BE2C (cell line): ENCODE results near the gene HSD11B1.

Source experiments
- DNase-seq: peaks from one replicate; pipeline ENCODE4 v3.0.0-alpha.2; 2020
- H3K27me3 ChIP-seq: fragments of 250-450 bp; sonication (Bioruptor Pico); 2 replicates; pipeline ENCODE4 v1.5.1; 2020; ENCODE audit warnings: mild to moderate bottlenecking
- H3K36me3 ChIP-seq: fragments of 250-450 bp; sonication (Bioruptor Pico); 2 replicates; pipeline ENCODE4 v1.5.1; 2020; ENCODE audit warnings: mild to moderate bottlenecking
- H3K4me1 ChIP-seq: fragments of 250-450 bp; sonication (Bioruptor Pico); 2 replicates; pipeline ENCODE4 v1.5.1; 2020
- H3K4me3 ChIP-seq: 2 replicates; pipeline ENCODE4 v1.5.1; 2011; ENCODE audit warnings: low read depth, low read length
- H3K9me3 ChIP-seq: fragments of 250-450 bp; sonication (Bioruptor Pico); 2 replicates; pipeline ENCODE4 v1.5.1; 2020
- CTCF ChIP-seq: IDR thresholded peaks from 2 replicates; pipeline ENCODE4 v1.5.1; 2012; ENCODE audit warnings: mild to moderate bottlenecking, low read depth, low read length

Gene HSD11B1

GRCh38 chr1:209733409-209734192, 29.0 kb downstream of the HSD11B1 start:
- no peaks in the 10 kb centered on the region; the same call in 1 of the 2 replicates for H3K4me1 ChIP-seq
- DNase-seq: no peak
- no peaks in the 10 kb centered on the region for H3K9me3 ChIP-seq
- no peak overlapping the region for H3K4me3 ChIP-seq
- H3K27me3 ChIP-seq: peaks cover 4% of the 10 kb centered on the region
- no peaks in the 10 kb centered on the region for H3K36me3 ChIP-seq
- no peak for TF ChIP-seq CTCF

- Histone ChIP-seq H3K27me3 (peaks cover 4% of the 10 kb centered on the region), H3K4me3 (no peak overlapping the region)
- TF ChIP-seq CTCF: no peak
These were observed 32.0 kb downstream of the HSD11B1 start for GRCh38 chr1:209736490-209737117.

GRCh38 chr1:209737118-209737505, 32.5 kb downstream of the HSD11B1 start:
- no peaks in the 10 kb centered on the region for H3K36me3 ChIP-seq

More at GRCh38 chr1:209736490-209737117, 32.0 kb downstream of the HSD11B1 start:
- Histone ChIP-seq H3K36me3 (no peaks in the 10 kb centered on the region), H3K4me1 (no peaks in the 10 kb centered on the region), H3K9me3 (no peaks in the 10 kb centered on the region)
- no peak for DNase-seq

GRCh38 chr1:209738270-209738669, 33.6 kb downstream of the HSD11B1 start:
- Histone ChIP-seq H3K9me3 (no peaks in the 10 kb centered on the region), H3K4me1 (no peaks in the 10 kb centered on the region), H3K4me3 (no peak overlapping the region), H3K36me3 (no peaks in the 10 kb centered on the region), H3K27me3 (peaks cover 4% of the 10 kb centered on the region)
- DNase-seq: no peak
- no peak for TF ChIP-seq CTCF

More at GRCh38 chr1:209737118-209737505, 32.5 kb downstream of the HSD11B1 start:
- Histone ChIP-seq H3K27me3 (peaks cover 4% of the 10 kb centered on the region), H3K9me3 (no peaks in the 10 kb centered on the region), H3K4me1 (no peaks in the 10 kb centered on the region), H3K4me3 (no peak overlapping the region)
- TF ChIP-seq CTCF: no peak
- no peak for DNase-seq

GRCh38 chr1:209741193-209741592, 36.5 kb downstream of the HSD11B1 start:
- H3K27me3 ChIP-seq: no peaks in the 10 kb centered on the region; the same call in 1 of the 2 replicates
- no peaks in the 10 kb centered on the region for H3K4me1 ChIP-seq
- DNase-seq: no peak
- no peaks in the 10 kb centered on the region for H3K9me3 ChIP-seq
- H3K36me3 ChIP-seq: no peaks in the 10 kb centered on the region
- no peak overlapping the region for H3K4me3 ChIP-seq
- TF ChIP-seq CTCF: no peak

GRCh38 chr1:209741889-209742288, 37.2 kb downstream of the HSD11B1 start:
- Histone ChIP-seq H3K4me3 (no peak overlapping the region), H3K9me3 (no peaks in the 10 kb centered on the region), H3K27me3 (no peaks in the 10 kb centered on the region), H3K4me1 (peaks cover 3% of the 10 kb centered on the region; the same call in 1 of the 2 replicates), H3K36me3 (no peaks in the 10 kb centered on the region)
- no peak for TF ChIP-seq CTCF
- DNase-seq: no peak
